Pons (tissue), 1 donor: ENCODE data around the gene LMCD1.

Source experiments
- DNase-seq: peaks from one replicate; pipeline ENCODE4 v3.0.0-alpha.2; 2016; ENCODE audit warnings: low spot score

LMCD1 gene

DNA sequence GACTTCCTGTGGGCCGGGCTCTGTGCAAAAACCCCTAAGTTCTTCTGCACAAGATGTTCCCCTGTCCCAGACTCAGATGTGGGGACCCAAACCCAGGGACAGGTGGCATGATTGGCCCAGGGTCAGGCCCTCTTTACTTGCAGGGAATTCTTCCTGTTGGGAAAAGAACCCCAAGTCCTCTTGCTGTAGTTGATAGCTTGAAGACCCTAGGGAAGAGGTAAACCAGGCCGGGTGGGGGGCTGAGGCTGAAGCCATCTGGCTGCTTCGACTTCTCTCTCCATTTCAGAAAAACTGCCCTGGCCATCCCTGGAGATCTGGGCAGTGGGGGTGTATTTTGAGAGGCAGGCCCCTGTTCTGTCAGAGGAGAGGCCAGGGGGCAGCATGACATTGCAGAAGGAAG, 119.5 kb downstream of the LMCD1 start:
- DNase-seq: no peak

GRCh38 chr3:8621872-8622271, 120.2 kb downstream of the LMCD1 start:
- DNase-seq: no peak

DNA sequence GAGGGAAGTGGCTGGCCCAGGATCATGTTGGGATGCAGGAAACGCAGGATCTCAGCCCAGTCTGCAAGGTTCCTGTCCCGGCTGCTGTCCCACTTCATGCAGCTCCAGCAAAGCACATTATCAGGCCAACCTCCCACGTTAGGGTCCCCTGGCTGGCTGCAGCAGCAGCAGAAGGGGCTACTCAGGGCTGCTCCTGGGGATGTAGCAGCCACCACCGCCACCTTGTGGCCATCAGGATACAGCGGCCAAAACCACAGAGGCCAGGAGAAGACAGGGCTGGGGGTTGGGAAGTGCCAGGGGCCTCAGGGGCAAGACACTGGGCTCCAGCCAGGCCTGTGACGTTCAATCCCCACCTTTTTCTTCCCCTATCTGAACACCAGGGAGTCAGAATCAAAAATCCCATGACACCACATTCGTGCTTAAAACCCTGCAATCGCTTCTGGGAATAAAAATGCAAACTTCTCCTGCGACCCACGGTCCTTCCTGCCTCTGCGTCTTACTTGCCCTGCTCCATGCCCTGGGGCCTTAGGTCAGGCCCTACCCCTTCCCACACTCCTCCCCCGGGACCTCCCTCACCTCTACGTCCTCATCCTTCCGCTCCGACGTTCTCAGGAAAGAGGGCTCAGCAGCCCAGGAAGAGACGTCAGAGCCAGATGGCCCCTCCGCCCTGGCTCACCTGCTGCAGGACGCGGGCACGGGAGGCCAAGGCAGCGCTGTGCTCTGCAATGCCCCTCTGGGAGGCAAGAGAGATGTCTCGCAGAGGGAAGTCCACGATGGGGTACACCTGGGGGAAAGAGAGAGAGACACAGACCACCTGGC, 121.5 kb downstream of the LMCD1 start:
- peak; percentile 60 for DNase-seq

GRCh38 chr3:8623741-8624140, 122.1 kb downstream of the LMCD1 start:
- DNase-seq: no peak
